H1 (cell line): ENCODE results near the gene IFT43. TPM values are rescaled to one million over a fixed set of nuclear protein-coding genes. Genes with fewer than 3 reads are reported as not detected.

ENCODE experiments used
- CTCF ChIA-PET: fragments of 300-600 bp; sonication (Branson Sonifier 250); formaldehyde crosslinking; loops from one replicate; lab custom pipeline; 2021; ENCODE audit not compliant: partially characterized antibody; lab: Charles Lee
- POLR2A ChIA-PET: fragments of 300-600 bp; sonication (Branson Sonifier 250); formaldehyde crosslinking; loops from one replicate; lab custom pipeline; 2021; ENCODE audit warnings: inconsistent platforms; ENCODE audit not compliant: partially characterized antibody; lab: Charles Lee
- DNase-seq, 2 experiments: peaks; one replicate each; pipeline versions ENCODE4 v3.0.0 to v3.0.0-alpha.2; 2010 to 2022; ENCODE audit warnings: low spot score in 2 of 2, low read depth in 1 of 2, mixed read lengths in 1 of 2
- FAIRE-seq: peaks from 2 replicates; lab custom pipeline; 2011; peaks lifted over from hg19 to GRCh38; lab: Jason Lieb, UNC
- H2AFZ ChIP-seq: 2 replicates; pipeline ENCODE4 v1.8.1; 2012; ENCODE audit warnings: low read length, inconsistent platforms
- H2AK5ac ChIP-seq: 2 replicates; pipeline ENCODE4 v1.6.1; 2013; ENCODE audit warnings: low read depth, low read length
- H2BK120ac ChIP-seq: replicated peaks from 2 replicates; pipeline ENCODE3; 2013; ENCODE audit warnings: low read depth, low read length, inconsistent platforms
- H2BK12ac ChIP-seq: 2 replicates; pipeline ENCODE4 v1.6.1; 2013; ENCODE audit warnings: low read depth, low read length
- H2BK15ac ChIP-seq: 2 replicates; pipeline ENCODE4 v1.6.1; 2013; ENCODE audit warnings: low read length
- H2BK20ac ChIP-seq: 2 replicates; pipeline ENCODE4 v1.6.1; 2013; ENCODE audit warnings: low read length
- H2BK5ac ChIP-seq: 2 replicates; pipeline ENCODE4 v1.6.1; 2013; ENCODE audit warnings: low read depth, low read length
- H3K14ac ChIP-seq: 2 replicates; pipeline ENCODE4 v1.6.1; 2013; ENCODE audit warnings: inconsistent platforms; ENCODE audit not compliant: insufficient read length
- H3K18ac ChIP-seq: 2 replicates; pipeline ENCODE4 v1.6.1; 2013; ENCODE audit warnings: low read length; ENCODE audit errors: extremely low read depth
- H3K23ac ChIP-seq: 2 replicates; pipeline ENCODE4 v1.6.1; 2013; ENCODE audit warnings: inconsistent platforms; ENCODE audit not compliant: insufficient read length
- H3K23me2 ChIP-seq: 2 replicates; pipeline ENCODE4 v1.6.1; 2013; ENCODE audit warnings: low read depth, low read length
- H3K27ac ChIP-seq: 2 replicates; pipeline ENCODE4 v1.6.1; 2011; ENCODE audit warnings: low read depth, low read length, inconsistent platforms
- H3K27me3 ChIP-seq, 4 experiments: replicated peaks in 1 of 4; 1 replicate in 1 of 4; 2 replicates in 3 of 4; pipeline versions ENCODE4 v1.6.1 to v1.8.1; 2011 to 2013; ENCODE audit warnings: low read length in 3 of 4, mild to moderate bottlenecking in 3 of 4, inconsistent platforms in 2 of 4, mixed read lengths in 2 of 4, moderate library complexity in 1 of 4; ENCODE audit not compliant: control insufficient read depth in 3 of 4, insufficient read depth in 3 of 4; ENCODE audit errors: extremely low read depth in 1 of 4
- H3K36me3 ChIP-seq, 4 experiments: 2 replicates each; pipeline versions ENCODE4 v1.6.1 to v1.8.1; 2011 to 2013; ENCODE audit warnings: mild to moderate bottlenecking in 4 of 4, low read length in 3 of 4, moderate library complexity in 2 of 4, control low read depth in 1 of 4, inconsistent platforms in 1 of 4; ENCODE audit not compliant: insufficient read depth in 4 of 4, control insufficient read depth in 2 of 4
- H3K4ac ChIP-seq: replicated peaks from 2 replicates; pipeline ENCODE3; 2013; ENCODE audit warnings: low read length, low read depth, mixed read lengths, inconsistent platforms; ENCODE audit not compliant: insufficient read length
- H3K4me1 ChIP-seq, 4 experiments: replicated peaks in 1 of 4; 1 replicate in 1 of 4; 2 replicates in 3 of 4; pipeline versions ENCODE4 v1.6.1 to v1.8.1; 2011 to 2013; ENCODE audit warnings: low read length in 3 of 4, inconsistent platforms in 2 of 4, mixed read lengths in 1 of 4; ENCODE audit not compliant: insufficient read depth in 4 of 4, control insufficient read depth in 3 of 4
- H3K4me2 ChIP-seq, 2 experiments: 2 replicates each; pipeline versions ENCODE4 v1.6.1 to v1.8.1; 2011 to 2013; ENCODE audit warnings: low read depth in 2 of 2, low read length in 2 of 2, control low read depth in 1 of 2, inconsistent platforms in 1 of 2, mild to moderate bottlenecking in 1 of 2; ENCODE audit not compliant: insufficient read depth in 1 of 2
- H3K4me3 ChIP-seq, 4 experiments: fragments of 200-600, 300-600 bp in 1 of 4; sonication (generic), shearing (Covaris generic), sonication (Bioruptor Twin) in 1 of 4; 2 replicates each; pipeline versions ENCODE4 v1.5.1 to v1.8.1; 2011 to 2016; ENCODE audit warnings: low read length in 4 of 4, low read depth in 3 of 4, control low read depth in 2 of 4, inconsistent platforms in 2 of 4, mild to moderate bottlenecking in 2 of 4, mixed read lengths in 1 of 4, moderate library complexity in 1 of 4; ENCODE audit not compliant: insufficient read depth in 2 of 4; ENCODE audit errors: extremely low read depth in 1 of 4
- H3K56ac ChIP-seq: replicated peaks from 2 replicates; pipeline ENCODE3; 2013; ENCODE audit warnings: low read depth, mild to moderate bottlenecking, mixed read lengths, low read length, inconsistent platforms; ENCODE audit not compliant: insufficient read length
- H3K79me1 ChIP-seq: 2 replicates; pipeline ENCODE4 v1.6.1; 2013; ENCODE audit warnings: low read depth, low read length, control low read depth
- H3K79me2 ChIP-seq, 2 experiments: 2 replicates each; pipeline versions ENCODE4 v1.6.1 to v1.8.1; 2012 to 2013; ENCODE audit warnings: low read length in 2 of 2, mild to moderate bottlenecking in 2 of 2, inconsistent platforms in 1 of 2; ENCODE audit not compliant: insufficient read depth in 2 of 2, control insufficient read depth in 1 of 2
- H3K9ac ChIP-seq, 4 experiments: replicated peaks in 1 of 4; 1 replicate in 1 of 4; 2 replicates in 3 of 4; pipeline versions ENCODE4 v1.6.1 to v1.8.1; 2011 to 2013; ENCODE audit warnings: low read depth in 3 of 4, low read length in 3 of 4, control low read depth in 2 of 4, mild to moderate bottlenecking in 2 of 4, moderate library complexity in 2 of 4, inconsistent platforms in 1 of 4; ENCODE audit errors: extremely low read depth in 1 of 4
- H3K9me3 ChIP-seq, 2 experiments: 2 replicates each; pipeline versions ENCODE4 v1.6.1 to v1.8.1; 2012 to 2013; ENCODE audit warnings: mild to moderate bottlenecking in 2 of 2, moderate library complexity in 2 of 2, control low read depth in 1 of 2, inconsistent platforms in 1 of 2, low read depth in 1 of 2, low read length in 1 of 2, mixed read lengths in 1 of 2; ENCODE audit not compliant: insufficient read depth in 2 of 2
- H4K20me1 ChIP-seq, 2 experiments: replicated peaks in 1 of 2; 2 replicates each; pipeline versions ENCODE3 to v1.8.1; 2011 to 2013; ENCODE audit warnings: inconsistent platforms in 2 of 2, low read length in 2 of 2, mild to moderate bottlenecking in 1 of 2; ENCODE audit not compliant: insufficient read depth in 2 of 2, control insufficient read depth in 1 of 2
- H4K5ac ChIP-seq: 2 replicates; pipeline ENCODE4 v1.6.1; 2013; ENCODE audit warnings: low read length, low read depth, mixed read lengths, inconsistent platforms; ENCODE audit not compliant: insufficient read length
- H4K8ac ChIP-seq: 2 replicates; pipeline ENCODE4 v1.8.0; 2013; ENCODE audit warnings: mild to moderate bottlenecking, moderate library complexity, low read length, inconsistent platforms; ENCODE audit not compliant: insufficient read depth; ENCODE audit errors: extremely low read depth
- H4K91ac ChIP-seq: replicated peaks from 2 replicates; pipeline ENCODE3; 2013; ENCODE audit warnings: low read length, mixed read lengths, inconsistent platforms; ENCODE audit not compliant: insufficient read length
- RAD21 ChIP-seq, 2 experiments: IDR thresholded peaks in 1 of 2; conservative IDR thresholded peaks in 1 of 2; 2 replicates each; pipeline ENCODE4 v1.6.1; 2011; ENCODE audit warnings: low read depth in 2 of 2, low read length in 2 of 2, improper control_type of control experiment in 1 of 2, inconsistent platforms in 1 of 2, mild to moderate bottlenecking in 1 of 2, moderate library complexity in 1 of 2
- TEAD4 ChIP-seq: IDR thresholded peaks from 2 replicates; pipeline ENCODE4 v1.6.1; 2012; ENCODE audit warnings: low read depth, low read length, inconsistent platforms, mixed read lengths
- USF2 ChIP-seq: IDR thresholded peaks from 2 replicates; pipeline ENCODE4 v1.6.1; 2011; ENCODE audit warnings: low read length, improper control_type of control experiment
- whole genome bisulfite sequencing, 2 experiments: shearing (Covaris generic) in 1 of 2; methylation state at CpG; one replicate each; pipeline versions ENCODE4 v1.1.6 to v1.1.7; 2013 to 2015; ENCODE audit warnings: low lambda C conversion rate in 2 of 2, mixed read lengths in 2 of 2, inconsistent platforms in 1 of 2, low coverage in 1 of 2, missing lambda C conversion rate in 1 of 2; ENCODE audit not compliant: insufficient replicate concordance in 2 of 2, insufficient coverage in 1 of 2, insufficient read length in 1 of 2; ENCODE audit errors: extremely low coverage in 1 of 2, missing lambda C conversion rate in 1 of 2; 5-methylcytosine and 5-hydroxymethylcytosine counted together
- polyA plus RNA-seq, 7 experiments: library from polyadenylated mRNA; depleted of rRNA in 3 of 7; stranded (reverse) in 5 of 7; unstranded in 2 of 7; fragments of >200 nt in 5 of 7; fragments of 200-250 nt in 2 of 7; gene quantifications; 1 replicate in 5 of 7; 2 replicates in 1 of 7; 4 replicates in 1 of 7; pipeline versions ENCODE4 v1.2.1 to v1.2.3, GENCODE V29; 2011 to 2013; ENCODE audit warnings: missing spikeins in 2 of 7, mixed read lengths in 2 of 7
- total RNA-seq: library from RNA; stranded (reverse); fragmentation: NEBNext Ultra II Directional; extraction: Animal tissue kit (Norgen Biotek cat#: 25700); gene quantifications from 2 replicates; pipeline ENCODE4 v1.2.1, GENCODE V29; 2021

Gene IFT43
- total and polyA plus RNA-seq, 2 of the 8 experiments (the other 6 are each of a cell fraction or from before 2014, with no cell fraction given) = 17.0 to 20.8 TPM

- H2BK120ac ChIP-seq = no peak overlapping the region
- H4K8ac ChIP-seq = no peak overlapping the region
- H3K18ac ChIP-seq = no peak overlapping the region
- H2BK20ac ChIP-seq = no peak overlapping the region; the same call in 1 of the 2 replicates
- peaks cover 2 to 11% (median 5%) of the 10 kb centered on the region in 4 experiments for H3K4me1 ChIP-seq
- no peaks in the 10 kb centered on the region for H3K79me1 ChIP-seq
- H4K20me1 ChIP-seq = no peaks in the 10 kb centered on the region
- DNase-seq (no peak), FAIRE-seq (peak; percentile 55)
- 67% methylated on average over 12 of the region's 12 CpGs; no CpG with 5 or more reads in 1 of the 2 experiments for WGBS, 2 experiments
- H2AFZ ChIP-seq = no peak overlapping the region
- H2BK12ac ChIP-seq = no peak overlapping the region
- H3K56ac ChIP-seq = no peak overlapping the region
- no peak overlapping the region for H3K4ac ChIP-seq
- no peak overlapping the region for H3K14ac ChIP-seq
- no peak overlapping the region for H2BK5ac ChIP-seq
- H3K27ac ChIP-seq = no peak overlapping the region
- no peak overlapping the region for H2AK5ac ChIP-seq
- H4K5ac ChIP-seq = no peak overlapping the region
- no peaks in the 10 kb centered on the region for H3K27me3 ChIP-seq
- no peak overlapping the region for H4K91ac ChIP-seq
- no peaks in the 10 kb centered on the region for H3K36me3 ChIP-seq
- ChIA-PET POLR2A (no interaction called here), CTCF (interaction anchor here (0.5 to 5.1 kb wide), 38 partner anchors 9 to 594 kb away, joined by 3 to 51 read pairs (median 6); no protein-coding TSS in a partner anchor)
- H3K4me2 ChIP-seq = no peak overlapping the region
- H3K23me2 ChIP-seq = no peaks in the 10 kb centered on the region
- TF ChIP-seq USF2 (no peak), RAD21 (IDR thresholded peaks at IDR 0.05 in 1 of 2, conservative IDR thresholded peaks at IDR 0.05 in 1 of 2; ENCODE audit: low read depth in 2 of 2, low read length in 2 of 2) (peak in 1 of 2 experiments; percentile 5; a peak in 1 of 4 replicates), TEAD4 (0 out of 2 replicates have a peak, but pooled peaks have one; percentile 7)
- no peak overlapping the region for H3K9ac ChIP-seq
- no peak overlapping the region for H3K23ac ChIP-seq
- no peak overlapping the region for H3K4me3 ChIP-seq
- no peaks in the 10 kb centered on the region for H3K79me2 ChIP-seq
- H3K9me3 ChIP-seq = no peaks in the 10 kb centered on the region
- no peak overlapping the region for H2BK15ac ChIP-seq
Observed at GRCh38 chr14:76051717-76052465, 66.3 kb downstream of the IFT43 start.
